ENCODE measurements around the gene CELF4.

DNA sequence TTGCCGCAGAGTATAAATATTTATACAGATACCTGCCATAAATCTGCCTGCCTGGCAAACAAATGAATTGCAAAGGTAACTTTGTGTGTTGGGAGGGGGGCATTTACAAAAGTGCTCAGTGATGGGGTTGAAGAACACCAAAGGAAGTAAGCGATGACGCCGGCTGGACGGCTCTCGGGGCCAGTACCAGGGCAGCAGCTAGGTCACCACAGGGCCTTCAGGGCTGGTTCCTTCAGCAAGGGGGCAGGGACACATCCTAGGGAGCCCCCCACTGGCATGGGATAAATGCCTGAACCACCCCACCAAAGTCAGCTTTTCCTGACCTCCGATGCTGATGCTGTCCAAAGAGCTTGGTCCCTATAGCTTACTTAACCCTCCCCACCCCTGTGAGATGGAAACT is 190.4 kb downstream of the CELF4 start:
- TF ChIP-seq, protein P1, sequence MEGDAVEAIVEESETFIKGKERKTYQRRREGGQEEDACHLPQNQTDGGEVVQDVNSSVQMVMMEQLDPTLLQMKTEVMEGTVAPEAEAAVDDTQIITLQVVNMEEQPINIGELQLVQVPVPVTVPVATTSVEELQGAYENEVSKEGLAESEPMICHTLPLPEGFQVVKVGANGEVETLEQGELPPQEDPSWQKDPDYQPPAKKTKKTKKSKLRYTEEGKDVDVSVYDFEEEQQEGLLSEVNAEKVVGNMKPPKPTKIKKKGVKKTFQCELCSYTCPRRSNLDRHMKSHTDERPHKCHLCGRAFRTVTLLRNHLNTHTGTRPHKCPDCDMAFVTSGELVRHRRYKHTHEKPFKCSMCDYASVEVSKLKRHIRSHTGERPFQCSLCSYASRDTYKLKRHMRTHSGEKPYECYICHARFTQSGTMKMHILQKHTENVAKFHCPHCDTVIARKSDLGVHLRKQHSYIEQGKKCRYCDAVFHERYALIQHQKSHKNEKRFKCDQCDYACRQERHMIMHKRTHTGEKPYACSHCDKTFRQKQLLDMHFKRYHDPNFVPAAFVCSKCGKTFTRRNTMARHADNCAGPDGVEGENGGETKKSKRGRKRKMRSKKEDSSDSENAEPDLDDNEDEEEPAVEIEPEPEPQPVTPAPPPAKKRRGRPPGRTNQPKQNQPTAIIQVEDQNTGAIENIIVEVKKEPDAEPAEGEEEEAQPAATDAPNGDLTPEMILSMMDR (IDR thresholded peaks at IDR 0.05 in 8 of 11, conservative IDR thresholded peaks at IDR 0.05 in 3 of 11), result no peak
- TF ChIP-seq POLR2AphosphoS5 (IDR thresholded peaks at IDR 0.05), result no peak
- TF ChIP-seq POLR2A (IDR thresholded peaks at IDR 0.05), result no peak

Data from spleen (tissue), 7 donors.